Peyer's patch (tissue), 4 donors: ENCODE measurements around the gene CRIP2. TPM values are rescaled to one million over a fixed set of nuclear protein-coding genes. Genes with fewer than 3 reads are reported as not detected.

Experiments used
- DNase-seq, 3 donors: peaks; one replicate each; pipeline ENCODE4 v3.0.0-alpha.2; 2017 to 2019
- H3K27ac ChIP-seq, 4 donors: fragments of 200-600 bp; sonication (generic); one replicate each; pipeline ENCODE4 v1.5.1; 2016 to 2019
- H3K27me3 ChIP-seq, 2 donors: fragments of 200-600 bp; sonication (generic); one replicate each; pipeline ENCODE4 v1.5.1; 2019
- H3K36me3 ChIP-seq, 3 donors: fragments of 200-600 bp; sonication (generic); one replicate each; pipeline ENCODE4 v1.5.1; 2016 to 2019
- H3K4me1 ChIP-seq, 4 donors: fragments of 200-600 bp; sonication (generic); one replicate each; pipeline ENCODE4 v1.5.1; 2016 to 2019
- H3K4me3 ChIP-seq, 4 donors: fragments of 200-600 bp; sonication (generic); 1 replicate in 3 of 4; 2 replicates in 1 of 4; pipeline ENCODE4 v1.5.1; 2016 to 2019; ENCODE audit warnings: mild to moderate bottlenecking in 1 of 4
- H3K9me3 ChIP-seq, 4 donors: fragments of 200-600 bp; sonication (generic); one replicate each; pipeline ENCODE4 v1.5.1; 2016 to 2019; ENCODE audit warnings: mild to moderate bottlenecking in 1 of 4
- CTCF ChIP-seq, 6 experiments: fragments of 450-650 bp in 4 of 6; fragments of 200-600 bp in 2 of 6; sonication (generic) in 1 of 6; IDR thresholded peaks; one replicate each; pipeline ENCODE4 v1.5.1; 2017 to 2019; ENCODE audit warnings: antibody characterized with exemption in 6 of 6, mild to moderate bottlenecking in 3 of 6, moderate library complexity in 1 of 6
- POLR2A ChIP-seq, 2 donors: fragments of 450-650 bp; IDR thresholded peaks; one replicate each; pipeline ENCODE4 v1.5.1; 2017; ENCODE audit warnings: antibody characterized with exemption in 2 of 2, mild to moderate bottlenecking in 2 of 2, moderate library complexity in 2 of 2
- total RNA-seq, 4 donors: library from RNA; depleted of rRNA; stranded (reverse); fragments of >200 nt; gene quantifications; one replicate each; pipeline ENCODE4 v1.1.0, GENCODE V29; 2016

CRIP2 gene
- total RNA-seq, 4 donors from 2014 or later = 20.8 to 69.3 (median 41.9) TPM

- Histone ChIP-seq H3K27me3 (peaks cover 0 to 8% of the 10 kb centered on the region in 2 donors), H3K4me1 (peaks cover 0 to 19% (median 10%) of the 10 kb centered on the region in 4 donors), H3K36me3 (peaks cover 0 to 51% (median 0%) of the 10 kb centered on the region in 3 donors), H3K9me3 (no peaks in the 10 kb centered on the region), H3K4me3 (no peak overlapping the region), H3K27ac (no peak overlapping the region)
- no peak for DNase-seq
- no peak for TF ChIP-seq POLR2A (IDR thresholded peaks at IDR 0.05)
- no peak for TF ChIP-seq CTCF (IDR thresholded peaks at IDR 0.05)
Measured at GRCh38 chr14:105469456-105470349, 4.9 kb upstream of the CRIP2 start.

- no peaks in the 10 kb centered on the region for H3K9me3 ChIP-seq
- peaks cover 0 to 17% of the 10 kb centered on the region in 2 donors for H3K27me3 ChIP-seq
- no peak for TF ChIP-seq CTCF (IDR thresholded peaks at IDR 0.05)
- no peak for TF ChIP-seq POLR2A (IDR thresholded peaks at IDR 0.05)
- H3K4me3 ChIP-seq = no peak overlapping the region
- H3K36me3 ChIP-seq = peaks cover 0 to 41% (median 0%) of the 10 kb centered on the region in 3 donors
- DNase-seq = no peak
- peak overlapping the region in 1 of 4 donors; percentile 12 for H3K27ac ChIP-seq
- H3K4me1 ChIP-seq = peaks cover 0 to 28% (median 19%) of the 10 kb centered on the region in 4 donors
Measured at GRCh38 chr14:105470350-105471296, 4.0 kb upstream of the CRIP2 start.

GRCh38 chr14:105471297-105471821 is 3.3 kb upstream of the CRIP2 start:
- no peak overlapping the region for H3K4me3 ChIP-seq
- H3K27me3 ChIP-seq = peaks cover 0 to 24% of the 10 kb centered on the region in 2 donors
- no peaks in the 10 kb centered on the region for H3K9me3 ChIP-seq
- H3K36me3 ChIP-seq = peaks cover 0 to 34% (median 0%) of the 10 kb centered on the region in 3 donors
- H3K27ac ChIP-seq = peak overlapping the region in 1 of 4 donors; percentile 89
- H3K4me1 ChIP-seq = peaks cover 0 to 35% (median 22%) of the 10 kb centered on the region in 4 donors
- no peak for DNase-seq
- TF ChIP-seq CTCF (IDR thresholded peaks at IDR 0.05) = no peak
- no peak for TF ChIP-seq POLR2A (IDR thresholded peaks at IDR 0.05)

- Histone ChIP-seq H3K9me3 (no peaks in the 10 kb centered on the region), H3K27ac (peak overlapping the region in 2 of 4 donors; percentile 12 to 89), H3K27me3 (peaks cover 0 to 25% of the 10 kb centered on the region in 2 donors), H3K4me1 (peaks cover 0 to 41% (median 25%) of the 10 kb centered on the region in 4 donors), H3K4me3 (no peak overlapping the region), H3K36me3 (peaks cover 0 to 28% (median 0%) of the 10 kb centered on the region in 3 donors)
- no peak for TF ChIP-seq POLR2A (IDR thresholded peaks at IDR 0.05)
- no peak for DNase-seq
Measured at GRCh38 chr14:105471823-105472485, 2.7 kb upstream of the CRIP2 start.

- TF ChIP-seq POLR2A (IDR thresholded peaks at IDR 0.05) (no peak), CTCF (IDR thresholded peaks at IDR 0.05) (no peak)
- Histone ChIP-seq H3K4me3 (no peak overlapping the region), H3K27ac (peak overlapping the region in 2 of 4 donors; percentile 12 to 89), H3K36me3 (peaks cover 0 to 23% (median 0%) of the 10 kb centered on the region in 3 donors), H3K27me3 (peaks cover 0 to 25% of the 10 kb centered on the region in 2 donors), H3K9me3 (no peaks in the 10 kb centered on the region), H3K4me1 (peaks cover 0 to 45% (median 25%) of the 10 kb centered on the region in 4 donors)
- no peak for DNase-seq
Measured at GRCh38 chr14:105472486-105472991, 2.1 kb upstream of the CRIP2 start.
